Measurements from ENCODE around the gene PRUNE2. TPM values are rescaled to one million over a fixed set of nuclear protein-coding genes. Genes with fewer than 3 reads are reported as not detected.

Gene PRUNE2
- total RNA-seq, 2 experiments from 2014 or later = 0.53 to 0.57 TPM

DNA sequence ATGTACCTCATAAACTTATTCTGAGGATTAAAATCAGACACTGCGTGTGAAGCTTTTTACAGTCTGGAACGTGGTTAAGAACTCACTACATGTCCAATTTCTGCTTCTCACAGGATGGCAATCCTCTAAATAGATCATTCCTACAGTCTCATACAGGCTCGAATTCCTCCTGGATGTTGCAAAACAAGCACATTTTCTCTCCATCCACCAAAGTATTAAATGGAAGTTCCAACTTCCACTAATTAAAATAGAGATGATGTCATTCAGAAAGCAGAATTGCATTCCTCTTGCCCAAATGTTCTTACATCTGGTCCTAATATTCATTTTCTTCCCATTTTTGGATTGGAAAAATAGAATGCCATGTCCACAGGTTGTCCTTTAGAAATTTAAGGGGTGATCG lies 287.2 kb downstream of the PRUNE2 start:
- no peak for DNase-seq
- H3K9me3 Mint-ChIP-seq (ENCODE audit: low read depth) = no peaks in the 10 kb centered on the region
- no peak overlapping the region for H3K4me3 Mint-ChIP-seq
- CTCF ChIA-PET = no interaction called here
- intact Hi-C loops (cut with DNase I, micrococcal nuclease) = no loop called here
- no peaks in the 10 kb centered on the region for H3K36me3 Mint-ChIP-seq (ENCODE audit: low read depth)
- POLR2A ChIA-PET = no interaction called here
- H3K27ac Mint-ChIP-seq = no peak overlapping the region
- peaks cover 19% of the 10 kb centered on the region for H3K27me3 Mint-ChIP-seq
- no peak for ATAC-seq
- peaks cover 5% of the 10 kb centered on the region for H3K4me1 Mint-ChIP-seq

DNA sequence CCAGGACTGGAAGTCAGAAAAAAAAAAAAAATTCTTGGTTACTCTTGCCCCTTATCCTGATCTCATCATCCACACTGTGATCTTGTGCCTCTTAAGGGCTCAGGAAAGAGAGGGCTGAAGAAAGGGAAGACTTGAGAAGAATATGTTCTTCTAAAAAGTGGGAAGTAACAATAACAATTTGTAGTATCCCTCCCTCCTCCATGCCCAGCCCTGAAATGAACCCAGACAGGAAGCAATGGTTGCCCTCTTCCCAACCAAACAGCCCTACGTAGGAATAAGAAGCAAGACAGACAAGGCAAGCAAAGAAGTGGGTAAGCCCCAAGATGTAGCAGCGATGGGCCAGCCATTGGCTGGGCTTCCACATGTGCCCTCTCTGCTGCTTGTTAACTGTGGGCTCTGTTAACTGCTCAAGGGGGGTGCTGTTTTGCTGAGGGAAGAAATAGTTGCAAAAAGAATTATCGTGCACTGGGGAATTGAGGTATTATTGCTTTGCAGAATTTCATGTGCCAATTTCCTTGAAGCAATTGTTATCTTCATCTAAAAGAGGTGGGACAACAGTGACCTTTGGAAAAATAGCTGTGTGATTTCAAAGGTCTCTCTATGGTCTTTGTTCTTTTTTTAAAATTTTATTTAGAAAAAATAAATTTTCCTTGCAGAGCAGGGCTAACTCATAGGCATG lies 288.3 kb downstream of the PRUNE2 start:
- peaks cover 19% of the 10 kb centered on the region for H3K27me3 Mint-ChIP-seq

GRCh38 chr9:76616780-76617179 lies 289.1 kb downstream of the PRUNE2 start:
- H3K4me3 Mint-ChIP-seq = no peak overlapping the region
- DNase-seq = no peak
- H3K27me3 Mint-ChIP-seq = peaks cover 17% of the 10 kb centered on the region
- POLR2A ChIA-PET = no interaction called here
- H3K36me3 Mint-ChIP-seq (ENCODE audit: low read depth) = no peaks in the 10 kb centered on the region
- no peaks in the 10 kb centered on the region for H3K9me3 Mint-ChIP-seq (ENCODE audit: low read depth)
- intact Hi-C loops (cut with DNase I, micrococcal nuclease) = no loop called here
- H3K27ac Mint-ChIP-seq = no peak overlapping the region
- CTCF ChIA-PET = no interaction called here
- peaks cover 5% of the 10 kb centered on the region for H3K4me1 Mint-ChIP-seq
- no peak for ATAC-seq

More for the DNA sequence above, 288.3 kb downstream of the PRUNE2 start:
- intact Hi-C loops (cut with DNase I, micrococcal nuclease) = no loop called here
- DNase-seq (no peak), ATAC-seq (no peak)
- no peak overlapping the region for H3K4me3 Mint-ChIP-seq
- peaks cover 5% of the 10 kb centered on the region for H3K4me1 Mint-ChIP-seq
- POLR2A ChIA-PET = no interaction called here
- no peaks in the 10 kb centered on the region for H3K36me3 Mint-ChIP-seq (ENCODE audit: low read depth)
- H3K27ac Mint-ChIP-seq = no peak overlapping the region
- CTCF ChIA-PET = no interaction called here
- no peaks in the 10 kb centered on the region for H3K9me3 Mint-ChIP-seq (ENCODE audit: low read depth)

- H3K27me3 Mint-ChIP-seq = peaks cover 16% of the 10 kb centered on the region
- ChIA-PET CTCF (no interaction called here), POLR2A (no interaction called here)
- ATAC-seq (no peak), DNase-seq (no peak)
- no peaks in the 10 kb centered on the region for H3K36me3 Mint-ChIP-seq (ENCODE audit: low read depth)
- peaks cover 5% of the 10 kb centered on the region for H3K4me1 Mint-ChIP-seq
- no peak overlapping the region for H3K27ac Mint-ChIP-seq
- H3K9me3 Mint-ChIP-seq (ENCODE audit: low read depth) = no peaks in the 10 kb centered on the region
- H3K4me3 Mint-ChIP-seq = no peak overlapping the region
- intact Hi-C loops (cut with DNase I, micrococcal nuclease) = no loop called here
Observed at GRCh38 chr9:76615177-76615603, 290.7 kb downstream of the PRUNE2 start.

GRCh38 chr9:76613974-76614373 lies 291.9 kb downstream of the PRUNE2 start:
- Mint-ChIP-seq H3K36me3 (ENCODE audit: low read depth) (no peaks in the 10 kb centered on the region), H3K27me3 (peaks cover 16% of the 10 kb centered on the region), H3K4me1 (peaks cover 5% of the 10 kb centered on the region), H3K9me3 (ENCODE audit: low read depth) (no peaks in the 10 kb centered on the region), H3K4me3 (no peak overlapping the region), H3K27ac (no peak overlapping the region)
- ChIA-PET POLR2A (no interaction called here), CTCF (no interaction called here)
- no peak for DNase-seq
- no peak for ATAC-seq
- intact Hi-C loops (cut with DNase I, micrococcal nuclease) = no loop called here

DNA sequence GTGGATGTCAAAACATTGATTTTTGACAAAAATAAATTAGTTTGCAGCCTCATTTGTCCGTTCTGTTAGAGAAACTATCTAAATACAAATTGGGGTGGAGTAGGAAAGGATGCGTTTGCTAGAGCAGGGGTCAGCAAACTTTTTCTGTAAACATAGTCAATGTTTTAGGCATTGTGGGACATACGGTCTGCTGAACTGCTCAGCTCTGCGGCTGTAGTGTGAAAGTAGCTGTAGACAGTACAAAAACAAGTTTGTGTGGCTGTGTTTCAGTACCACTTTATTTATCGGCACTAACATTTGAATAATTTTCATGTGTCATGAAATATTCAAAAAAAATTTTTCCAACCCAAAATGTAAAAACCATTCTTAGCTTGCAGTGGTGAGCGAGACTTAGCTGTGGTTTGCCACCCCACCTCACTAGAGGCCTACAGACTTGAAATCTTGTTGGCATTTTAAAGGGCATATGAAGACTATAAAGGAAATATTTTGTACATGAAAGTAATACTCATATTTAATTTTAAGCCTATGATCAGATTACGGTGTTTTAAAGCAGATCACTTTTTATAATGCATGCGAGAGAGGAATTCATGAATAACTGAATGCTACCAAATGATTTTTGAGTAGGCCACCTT lies 292.6 kb downstream of the PRUNE2 start:
- POLR2A ChIA-PET = interaction anchor here (0.5 kb wide), 1 partner anchor 10 kb away, joined by 3 read pairs; no protein-coding TSS in a partner anchor
- intact Hi-C loops (cut with DNase I, micrococcal nuclease) = no loop called here
- no peak for ATAC-seq

DNA sequence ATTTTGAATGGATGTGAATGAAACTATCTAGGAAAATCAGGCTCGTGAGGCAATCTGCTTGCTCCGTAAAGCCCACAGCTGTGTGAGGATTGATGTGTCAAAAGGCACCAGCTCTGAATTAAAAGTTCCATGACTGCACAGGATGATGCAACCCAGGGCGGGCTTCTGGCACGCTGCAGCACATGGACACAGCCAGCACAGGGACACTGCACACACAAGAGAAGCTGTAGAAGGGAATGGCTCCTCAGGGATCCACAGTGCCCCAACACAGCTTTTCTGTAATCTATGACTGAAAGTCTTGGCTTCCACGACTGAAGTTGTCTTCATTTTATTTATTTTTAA lies 295.9 kb downstream of the PRUNE2 start:
- DNase-seq (no peak), ATAC-seq (no peak)
- intact Hi-C loops (cut with DNase I, micrococcal nuclease) = no loop called here
- Mint-ChIP-seq H3K27ac (no peak overlapping the region), H3K4me3 (no peak overlapping the region), H3K9me3 (ENCODE audit: low read depth) (no peaks in the 10 kb centered on the region), H3K36me3 (ENCODE audit: low read depth) (no peaks in the 10 kb centered on the region), H3K27me3 (peaks cover 13% of the 10 kb centered on the region), H3K4me1 (peaks cover 2% of the 10 kb centered on the region)
- POLR2A ChIA-PET = no interaction called here
- CTCF ChIA-PET = interaction anchor here (2.4 kb wide), 1 partner anchor 18 kb away, joined by 5 read pairs; no protein-coding TSS in a partner anchor

More for the DNA sequence above, 292.6 kb downstream of the PRUNE2 start:
- H3K9me3 Mint-ChIP-seq (ENCODE audit: low read depth) = no peaks in the 10 kb centered on the region
- no peak overlapping the region for H3K4me3 Mint-ChIP-seq
- peaks cover 5% of the 10 kb centered on the region for H3K4me1 Mint-ChIP-seq
- peaks cover 18% of the 10 kb centered on the region for H3K27me3 Mint-ChIP-seq
- no peaks in the 10 kb centered on the region for H3K36me3 Mint-ChIP-seq (ENCODE audit: low read depth)
- no peak overlapping the region for H3K27ac Mint-ChIP-seq
- CTCF ChIA-PET = no interaction called here
- DNase-seq = no peak

DNA sequence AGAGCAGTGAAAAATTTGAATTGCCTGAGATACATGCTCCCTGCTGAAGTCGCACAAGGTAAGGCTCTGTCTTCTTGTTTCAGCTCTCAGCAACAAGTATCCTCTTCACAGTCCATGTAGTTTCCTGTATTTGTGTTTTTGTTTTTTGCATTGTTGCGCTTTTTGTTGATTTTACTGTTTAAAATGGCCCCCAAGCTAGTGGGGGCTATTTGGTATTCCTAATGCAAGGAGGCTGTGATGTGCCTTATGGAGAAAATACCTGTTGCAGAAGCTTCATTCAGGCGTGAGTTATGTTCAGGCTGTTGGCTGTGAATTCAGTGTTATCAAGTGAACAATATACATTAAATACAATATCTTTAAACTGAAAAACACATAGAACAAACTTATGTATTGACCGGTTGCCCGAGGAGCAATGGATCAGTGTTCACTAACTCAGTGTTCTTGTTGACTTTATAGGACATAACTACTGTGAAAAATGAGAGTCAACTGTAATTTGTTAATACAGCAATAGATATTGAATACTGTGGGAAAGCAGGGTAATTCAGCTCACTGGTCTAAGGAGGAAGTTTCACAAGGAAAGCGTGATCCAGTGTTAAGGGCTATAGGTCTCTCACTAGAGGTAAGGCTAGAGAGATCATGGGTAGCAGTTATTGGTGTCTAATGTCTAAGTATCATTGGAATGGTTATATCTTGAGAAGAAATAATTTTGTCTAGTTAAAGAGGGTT lies 296.5 kb downstream of the PRUNE2 start:
- ATAC-seq (no peak), DNase-seq (no peak)
- H3K9me3 Mint-ChIP-seq (ENCODE audit: low read depth) = no peaks in the 10 kb centered on the region
- H3K4me1 Mint-ChIP-seq = no peaks in the 10 kb centered on the region
- H3K27me3 Mint-ChIP-seq = peaks cover 9% of the 10 kb centered on the region
- ChIA-PET CTCF (interaction anchor here (2.4 kb wide), 1 partner anchor 17 kb away, joined by 5 read pairs; no protein-coding TSS in a partner anchor), POLR2A (no interaction called here)
- H3K27ac Mint-ChIP-seq = no peak overlapping the region
- no peak overlapping the region for H3K4me3 Mint-ChIP-seq
- intact Hi-C loops (cut with DNase I, micrococcal nuclease) = no loop called here
- H3K36me3 Mint-ChIP-seq (ENCODE audit: low read depth) = no peaks in the 10 kb centered on the region

DNA sequence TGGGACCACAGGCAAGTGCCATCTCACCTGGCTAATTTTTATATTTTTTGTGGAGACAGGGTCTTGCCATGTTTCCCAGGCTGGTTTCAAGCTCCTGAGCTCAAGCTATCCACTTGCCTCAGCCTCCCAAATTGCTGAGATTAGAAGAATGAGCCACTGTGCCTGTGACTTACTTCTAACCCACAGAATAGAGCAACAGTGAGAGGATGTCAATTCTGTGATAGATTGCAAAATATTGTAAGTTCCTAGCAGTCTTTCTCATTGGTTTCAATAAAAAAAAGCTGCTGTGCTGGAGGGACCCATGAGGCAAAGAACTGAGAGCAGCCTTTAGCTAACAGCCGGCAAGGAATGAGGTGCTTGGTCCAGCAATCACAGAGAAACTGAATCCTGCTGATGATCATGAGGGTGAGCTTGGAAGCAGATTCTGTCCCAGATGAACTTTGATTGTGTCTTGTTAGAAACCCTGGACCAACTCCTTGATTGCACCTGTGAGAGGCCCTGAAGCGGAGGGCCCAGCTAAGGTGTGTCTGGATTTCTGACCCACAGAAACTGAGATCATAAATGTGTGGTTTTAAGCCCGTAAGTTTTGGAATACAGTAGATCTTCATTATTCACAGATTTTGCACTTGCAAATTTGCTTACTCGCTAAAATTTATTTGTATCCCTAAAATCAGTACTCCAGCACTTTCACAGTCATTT lies 297.2 kb downstream of the PRUNE2 start:
- CTCF ChIA-PET = interaction anchor here (0.7 to 2.4 kb wide), 2 partner anchors 16 to 1862 kb away, joined by 3 to 5 read pairs; no protein-coding TSS in a partner anchor
- H3K27ac Mint-ChIP-seq = no peak overlapping the region
- peaks cover 9% of the 10 kb centered on the region for H3K27me3 Mint-ChIP-seq
- no peaks in the 10 kb centered on the region for H3K36me3 Mint-ChIP-seq (ENCODE audit: low read depth)
- no peak overlapping the region for H3K4me3 Mint-ChIP-seq
- ATAC-seq = no peak
- H3K4me1 Mint-ChIP-seq = peaks cover 4% of the 10 kb centered on the region
- intact Hi-C loops (cut with DNase I, micrococcal nuclease) = no loop called here
- no peak for DNase-seq
- POLR2A ChIA-PET = no interaction called here
- no peaks in the 10 kb centered on the region for H3K9me3 Mint-ChIP-seq (ENCODE audit: low read depth)

GRCh38 chr9:76607730-76608436 lies 298.0 kb downstream of the PRUNE2 start:
- CTCF ChIA-PET = interaction anchor here (0.7 kb wide), 1 partner anchor 1863 kb away, joined by 3 read pairs; no protein-coding TSS in a partner anchor
- Mint-ChIP-seq H3K9me3 (ENCODE audit: low read depth) (no peaks in the 10 kb centered on the region), H3K4me3 (no peak overlapping the region), H3K27me3 (peaks cover 9% of the 10 kb centered on the region), H3K36me3 (ENCODE audit: low read depth) (no peaks in the 10 kb centered on the region), H3K4me1 (peaks cover 10% of the 10 kb centered on the region), H3K27ac (no peak overlapping the region)
- intact Hi-C loops (cut with DNase I, micrococcal nuclease) = no loop called here
- POLR2A ChIA-PET = no interaction called here
- no peak for ATAC-seq
- DNase-seq = no peak

- ATAC-seq = no peak
- ChIA-PET POLR2A (no interaction called here), CTCF (no interaction called here)
- Mint-ChIP-seq H3K9me3 (ENCODE audit: low read depth) (no peaks in the 10 kb centered on the region), H3K27me3 (peaks cover 8% of the 10 kb centered on the region), H3K36me3 (ENCODE audit: low read depth) (no peaks in the 10 kb centered on the region), H3K4me1 (peaks cover 10% of the 10 kb centered on the region), H3K4me3 (no peak overlapping the region), H3K27ac (no peak overlapping the region)
- DNase-seq = no peak
- intact Hi-C loops (cut with DNase I, micrococcal nuclease) = no loop called here
Observed at GRCh38 chr9:76605321-76605900, 300.5 kb downstream of the PRUNE2 start.

Data from activated CD4-positive, alpha-beta T cell treated with anti-CD3 and anti-CD28 coated beads for 36 hours (primary cell).